Epithelial cell of prostate (primary cell): ENCODE results near the gene MAP7.
"Not testable (repeated sequence)": the region's sequence is repeated elsewhere in the genome, so short reads cannot be mapped to it uniquely, and the experiment has no call there.

Experiments used
- DNase-seq: peaks from one replicate; pipeline ENCODE4 v3.0.0-alpha.2; 2011; ENCODE audit warnings: low read depth, low spot score
- H3K27ac ChIP-seq: fragments of 450-650 bp; 2 replicates; pipeline ENCODE4 v1.5.1; 2017; ENCODE audit warnings: mild to moderate bottlenecking

MAP7 gene

DNA sequence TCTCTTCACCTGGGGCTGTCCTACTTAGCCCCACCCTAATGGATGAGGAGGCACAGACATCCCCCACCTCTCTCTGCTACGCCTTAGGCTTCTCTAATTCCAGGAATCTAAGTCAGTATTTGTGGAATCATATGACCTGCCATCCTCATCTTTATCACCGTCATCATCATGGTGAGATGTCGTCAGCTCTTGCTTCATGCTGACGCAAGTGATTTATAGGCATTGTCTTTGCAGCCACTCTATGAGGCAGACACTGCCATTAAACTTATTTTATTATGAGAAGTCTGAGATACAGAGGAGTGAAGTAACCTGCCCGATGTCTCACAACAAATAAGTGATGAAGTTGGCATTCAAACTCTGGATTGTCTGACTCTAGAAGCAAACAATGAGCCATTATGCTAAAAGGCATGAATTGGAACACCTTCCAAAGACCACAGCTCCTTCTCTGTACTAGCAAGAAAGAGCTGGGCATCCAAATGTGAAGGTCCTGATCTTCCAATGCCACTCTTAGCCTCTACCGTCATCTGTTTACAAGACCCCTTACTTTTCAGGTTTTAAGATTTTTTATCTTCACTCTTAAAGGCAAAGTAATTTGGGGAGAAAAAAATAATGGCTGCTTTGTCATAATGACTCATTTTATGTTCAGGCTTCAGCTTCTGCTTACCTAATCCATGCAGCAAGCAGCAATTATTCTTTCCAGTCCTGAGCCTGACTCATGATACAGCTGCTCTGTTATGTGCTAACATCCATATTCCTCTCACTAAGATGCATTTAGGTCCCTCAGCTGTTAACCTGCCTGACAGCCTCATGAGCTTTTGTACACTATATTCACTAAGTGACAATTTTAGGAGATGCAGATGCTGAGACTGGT is 146.9 kb downstream of the MAP7 start:
- peak; percentile 99 for DNase-seq
- H3K27ac ChIP-seq = peak overlapping the region; percentile 91

DNA sequence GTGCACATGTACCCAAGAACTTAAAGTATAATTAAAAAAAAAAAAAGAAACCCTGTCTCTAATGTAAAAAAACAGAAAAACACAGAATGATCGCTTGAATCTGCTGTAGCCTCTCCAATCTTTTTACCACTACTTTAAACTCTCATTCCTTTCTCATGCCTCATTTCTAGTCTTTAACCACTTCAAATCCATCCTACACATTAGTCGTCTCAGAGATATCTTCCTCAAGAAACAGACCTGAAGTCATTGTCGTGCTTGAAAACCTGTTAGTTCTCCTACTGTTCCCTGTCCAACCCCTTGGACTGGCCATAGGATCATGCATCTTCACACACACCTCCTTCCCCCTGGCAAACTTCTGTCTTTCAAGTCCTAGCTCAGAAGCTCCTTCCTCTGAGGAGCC is 148.5 kb downstream of the MAP7 start:
- DNase-seq = no peak
- peak overlapping the region; percentile 91 for H3K27ac ChIP-seq

DNA sequence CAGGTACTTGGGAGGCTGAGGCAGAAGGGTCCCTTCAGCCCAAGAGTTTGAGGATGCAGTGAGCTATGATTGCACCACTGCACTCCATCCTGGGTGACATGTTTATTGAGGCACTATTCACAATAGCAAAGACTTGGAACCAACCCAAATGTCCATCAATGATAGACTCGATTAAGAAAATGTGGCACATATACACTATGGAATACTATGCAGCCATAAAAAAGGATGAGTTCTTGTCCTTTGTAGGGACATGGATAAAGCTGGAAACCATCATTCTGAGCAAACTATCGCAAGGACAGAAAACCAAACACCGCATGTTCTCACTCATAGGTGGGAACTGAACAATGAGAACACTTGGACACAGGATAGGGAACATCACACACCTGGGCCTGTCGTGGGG is 149.0 kb downstream of the MAP7 start:
- DNase-seq, H3K27ac ChIP-seq: not testable (repeated sequence)

DNA sequence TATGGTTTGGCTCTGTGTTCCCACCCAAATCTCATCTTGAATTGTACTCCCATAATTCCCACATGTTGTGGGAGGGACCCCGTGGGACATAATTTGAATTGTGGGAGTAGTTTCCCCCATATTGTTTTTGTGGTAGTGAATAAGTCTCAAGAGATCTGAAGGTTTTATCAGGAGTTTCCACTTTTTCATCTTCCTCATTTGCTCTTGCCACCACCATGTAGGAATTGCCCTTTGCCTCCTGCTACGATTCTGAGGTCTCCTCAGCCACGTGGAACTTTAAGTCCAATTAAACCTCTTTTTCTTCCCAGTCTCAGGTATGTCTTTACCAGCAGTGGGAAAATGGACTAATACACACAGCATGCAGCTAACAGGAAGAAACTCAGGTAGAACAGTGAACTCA is 151.8 kb downstream of the MAP7 start:
- no peak overlapping the region for H3K27ac ChIP-seq
- no peak for DNase-seq

DNA sequence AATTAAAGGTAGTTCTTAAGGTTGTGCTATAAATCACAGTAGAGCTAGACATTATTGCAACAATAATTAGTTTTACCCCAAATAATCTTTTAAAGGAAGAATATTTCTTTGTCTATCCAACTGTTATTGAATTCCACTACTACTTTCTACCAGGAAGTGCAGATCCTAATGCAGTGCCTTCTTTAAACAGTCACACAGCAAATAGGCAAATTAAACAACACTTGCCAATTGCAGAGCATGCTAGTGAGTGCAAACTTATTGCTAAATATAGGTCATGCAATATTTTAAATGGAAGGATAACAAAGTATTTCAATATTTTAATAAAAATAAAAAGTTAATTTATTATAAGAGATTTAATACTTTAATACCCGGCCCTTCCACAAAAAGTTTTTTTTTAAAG is 153.3 kb downstream of the MAP7 start:
- DNase-seq = no peak
- H3K27ac ChIP-seq = no peak overlapping the region

DNA sequence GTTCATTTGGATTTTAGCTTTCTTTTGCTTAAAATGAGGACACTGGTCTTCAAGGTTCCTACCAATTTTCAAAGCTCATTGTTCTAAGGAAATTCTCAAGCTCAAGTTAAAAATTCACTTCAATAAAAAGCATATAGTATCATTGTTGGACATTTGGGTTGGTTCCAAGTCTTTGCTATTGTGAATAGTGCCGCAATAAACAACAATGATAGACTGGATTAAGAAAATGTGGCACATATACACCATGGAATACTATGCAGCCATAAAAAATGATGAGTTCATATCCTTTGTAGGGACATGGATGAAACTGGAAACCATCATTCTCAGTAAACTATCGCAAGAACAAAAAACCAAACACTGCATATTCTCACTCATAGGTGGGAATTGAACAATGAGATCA is 159.3 kb downstream of the MAP7 start:
- DNase-seq, H3K27ac ChIP-seq: not testable (repeated sequence)

DNA sequence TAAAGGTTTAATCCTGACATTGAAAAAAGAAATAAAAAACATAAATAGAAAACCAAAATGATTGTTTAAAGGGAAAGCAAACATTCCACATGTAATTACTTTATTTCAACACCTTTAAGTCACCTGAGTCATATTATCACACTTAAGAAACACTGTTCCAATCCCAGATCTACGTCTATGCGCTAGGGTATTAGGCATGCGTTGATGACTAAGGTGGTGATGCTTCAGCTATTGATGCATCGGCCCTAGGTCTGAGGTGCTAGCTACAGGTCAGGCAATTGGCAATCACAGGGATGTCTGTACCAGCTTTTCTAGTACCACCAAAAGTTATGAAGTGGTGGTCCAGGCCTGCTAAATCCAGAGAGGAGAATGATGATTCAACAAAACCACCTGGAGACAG is 162.9 kb downstream of the MAP7 start:
- no peak for DNase-seq
- no peak overlapping the region for H3K27ac ChIP-seq

DNA sequence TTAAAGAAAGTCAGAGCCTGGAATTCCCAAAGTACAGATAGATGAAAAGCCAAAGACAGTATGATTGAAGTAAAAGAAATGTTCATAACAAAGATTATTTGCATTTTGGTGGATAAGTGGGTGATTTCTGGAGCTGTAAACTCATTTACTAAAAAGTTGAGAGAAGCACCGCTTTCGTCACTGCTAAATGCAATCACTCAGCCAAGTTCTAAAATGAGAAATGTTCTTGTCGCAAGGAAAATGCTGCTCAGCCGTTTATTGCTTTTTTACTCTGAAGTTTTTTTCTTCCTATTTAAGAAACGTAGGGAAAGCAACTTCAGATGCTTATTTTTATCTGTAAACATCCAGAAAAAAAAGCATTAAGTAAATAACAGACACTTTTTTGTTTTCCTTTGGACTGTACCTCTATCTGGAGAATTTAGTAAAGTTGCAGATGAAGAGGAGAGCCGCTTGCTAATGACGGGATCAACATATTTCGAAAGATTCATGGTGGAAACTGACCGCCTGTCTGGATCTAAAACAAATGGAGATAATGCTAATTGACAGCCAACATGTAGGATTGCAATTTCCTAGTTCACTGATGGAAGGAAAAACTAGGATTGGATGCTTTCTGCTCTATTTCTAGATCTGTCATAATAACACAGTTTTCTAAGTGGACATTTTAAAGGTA is 166.8 kb downstream of the MAP7 start:
- no peak for DNase-seq
- no peak overlapping the region for H3K27ac ChIP-seq

DNA sequence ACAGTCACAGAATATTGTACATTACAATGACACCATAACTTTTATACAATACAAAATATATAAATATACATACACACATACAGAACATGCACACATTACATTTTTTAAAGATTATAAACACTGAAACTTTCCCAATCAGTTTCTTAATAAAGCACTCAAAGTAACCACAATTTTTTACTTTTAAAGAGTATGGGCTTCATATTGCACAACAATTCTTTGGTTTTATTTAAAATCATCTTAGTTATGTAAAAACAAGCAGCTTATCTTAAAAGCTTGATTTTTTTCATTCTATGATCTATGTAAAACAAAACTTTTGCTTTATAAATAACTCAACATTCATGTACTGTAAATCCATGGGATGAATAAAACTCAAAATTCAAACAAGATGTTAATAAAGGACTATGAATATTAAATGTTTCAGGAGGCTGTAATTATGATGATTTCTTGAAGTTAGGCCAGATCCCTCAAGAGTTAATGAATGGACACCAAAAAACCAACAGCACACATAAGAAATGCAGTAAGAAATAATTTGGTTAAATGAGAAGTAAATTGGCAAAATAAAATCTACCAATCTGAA is 167.5 kb downstream of the MAP7 start:
- no peak overlapping the region for H3K27ac ChIP-seq

DNA sequence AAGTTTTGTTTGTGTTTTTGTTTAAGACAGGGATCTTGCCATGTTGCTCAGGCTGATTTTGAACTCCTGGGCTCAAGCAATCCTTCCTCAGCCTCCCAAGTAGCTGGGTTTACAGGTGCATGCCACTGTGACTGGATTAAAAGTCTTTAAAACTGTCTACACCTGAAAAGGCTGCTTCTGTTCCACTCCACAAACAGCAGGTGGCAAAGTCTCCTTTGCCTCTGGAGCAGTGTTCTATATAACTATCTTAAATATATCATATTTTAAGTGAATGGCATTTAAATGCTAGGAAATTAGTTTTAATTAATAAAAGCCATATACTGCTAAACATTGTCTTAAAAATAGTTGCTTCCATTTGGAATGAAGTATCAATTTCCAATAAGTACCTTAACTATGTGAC is 171.3 kb downstream of the MAP7 start:
- H3K27ac ChIP-seq = no peak overlapping the region
- DNase-seq = no peak

More for the DNA sequence above, 167.5 kb downstream of the MAP7 start:
- DNase-seq = no peak

DNA sequence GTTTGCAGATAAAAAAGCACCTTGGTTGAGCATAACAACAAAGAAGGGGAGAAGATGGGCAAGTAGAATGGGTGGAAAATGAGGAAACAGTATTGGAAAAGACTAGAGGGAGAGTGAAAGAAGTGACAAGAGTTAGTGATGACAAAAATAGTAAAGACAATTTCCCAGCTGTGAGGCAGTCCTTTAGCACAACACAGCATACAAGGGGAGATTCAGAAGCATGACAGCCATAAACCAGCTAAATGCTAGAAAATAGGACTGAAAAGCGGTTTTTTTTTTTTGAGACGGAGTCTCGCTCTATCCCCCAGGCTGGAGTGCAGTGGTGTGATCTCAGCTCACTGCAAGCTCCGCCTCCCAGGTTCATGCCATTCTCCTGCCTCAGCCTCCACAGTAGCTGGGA is 174.4 kb downstream of the MAP7 start:
- not testable (repeated sequence) for DNase-seq, H3K27ac ChIP-seq

DNA sequence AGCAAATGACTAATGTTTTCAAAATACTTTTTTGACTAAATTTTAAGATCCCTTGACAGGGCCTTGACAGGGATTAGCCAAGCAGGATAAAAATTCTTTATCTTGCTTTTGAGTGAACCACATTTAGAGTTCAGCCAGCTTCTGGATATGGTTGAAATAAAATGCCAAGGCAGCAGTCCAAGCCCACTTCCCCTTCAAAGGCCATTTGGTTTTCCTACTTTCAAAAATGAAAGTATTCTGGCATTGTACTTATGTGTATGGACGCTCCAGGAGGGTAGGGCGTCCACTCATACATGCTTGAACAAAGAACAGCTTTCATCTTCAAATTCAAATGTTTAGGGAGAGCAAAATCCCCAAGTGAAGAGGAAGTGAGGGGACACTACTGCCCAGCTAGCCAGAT is 178.3 kb downstream of the MAP7 start:
- no peak for DNase-seq
- no peak overlapping the region for H3K27ac ChIP-seq

DNA sequence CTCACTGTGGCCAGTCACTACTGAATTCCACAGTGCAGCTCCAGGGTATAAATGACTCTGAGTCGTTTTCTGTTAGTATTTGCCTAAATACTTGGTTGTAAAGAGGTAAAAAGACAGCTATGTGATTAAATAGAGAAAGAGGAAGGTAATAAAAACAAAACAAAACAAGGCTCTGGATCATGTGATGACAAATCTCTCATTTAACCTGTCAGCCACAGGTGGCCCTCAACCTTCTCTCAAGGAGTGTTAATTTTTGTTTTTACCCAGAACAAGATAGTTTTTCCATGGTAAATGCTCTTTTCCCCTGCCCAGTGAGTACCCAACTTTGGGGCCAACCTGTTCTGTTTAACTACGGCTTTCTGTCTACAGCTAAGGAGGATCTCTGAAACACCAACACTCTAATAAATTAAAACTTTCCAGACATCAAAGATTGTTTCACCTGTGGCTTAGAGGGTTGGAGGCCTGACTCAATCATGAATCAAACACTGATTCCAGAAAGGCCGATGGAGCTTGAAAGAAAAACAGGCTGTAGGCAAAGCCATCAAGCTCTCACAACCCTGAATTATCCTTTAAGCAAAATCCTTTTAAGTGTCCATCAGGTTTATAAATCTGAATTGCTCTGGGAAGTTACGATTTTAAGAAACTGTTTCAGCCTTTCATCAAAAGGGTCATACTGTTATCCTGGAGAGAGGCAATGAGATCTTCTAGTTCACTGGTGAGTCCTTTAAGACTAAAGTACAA is 179.1 kb downstream of the MAP7 start:
- H3K27ac ChIP-seq = no peak overlapping the region
- no peak for DNase-seq

DNA sequence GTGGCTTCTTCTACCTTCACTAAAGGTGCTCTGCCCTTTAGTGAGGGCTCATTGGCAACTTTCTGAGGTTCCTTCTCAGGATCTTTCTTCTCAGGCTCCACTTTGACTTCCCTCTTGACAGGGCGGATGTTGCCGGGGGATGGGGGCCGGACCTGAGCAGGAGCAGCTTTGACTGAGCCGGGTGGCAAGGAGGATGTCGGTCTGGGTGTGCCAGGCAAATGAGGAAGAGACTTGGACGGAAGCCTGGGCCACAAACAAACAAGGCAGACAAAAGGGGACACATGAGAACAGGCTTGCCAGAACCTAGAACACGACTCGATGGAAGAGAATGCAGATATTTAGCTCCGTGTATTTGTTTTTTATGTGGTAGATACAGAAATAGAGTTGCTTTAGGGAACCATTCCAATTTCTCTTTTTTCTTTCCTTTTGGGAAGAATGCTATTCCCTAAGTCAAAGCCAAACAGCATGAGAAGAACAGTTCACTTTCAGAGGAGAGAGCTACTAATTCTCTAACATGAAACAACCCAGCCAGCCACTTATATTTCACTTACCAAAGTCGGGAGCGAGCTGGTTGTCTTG is 184.4 kb downstream of the MAP7 start:
- H3K27ac ChIP-seq = no peak overlapping the region
- DNase-seq = no peak

DNA sequence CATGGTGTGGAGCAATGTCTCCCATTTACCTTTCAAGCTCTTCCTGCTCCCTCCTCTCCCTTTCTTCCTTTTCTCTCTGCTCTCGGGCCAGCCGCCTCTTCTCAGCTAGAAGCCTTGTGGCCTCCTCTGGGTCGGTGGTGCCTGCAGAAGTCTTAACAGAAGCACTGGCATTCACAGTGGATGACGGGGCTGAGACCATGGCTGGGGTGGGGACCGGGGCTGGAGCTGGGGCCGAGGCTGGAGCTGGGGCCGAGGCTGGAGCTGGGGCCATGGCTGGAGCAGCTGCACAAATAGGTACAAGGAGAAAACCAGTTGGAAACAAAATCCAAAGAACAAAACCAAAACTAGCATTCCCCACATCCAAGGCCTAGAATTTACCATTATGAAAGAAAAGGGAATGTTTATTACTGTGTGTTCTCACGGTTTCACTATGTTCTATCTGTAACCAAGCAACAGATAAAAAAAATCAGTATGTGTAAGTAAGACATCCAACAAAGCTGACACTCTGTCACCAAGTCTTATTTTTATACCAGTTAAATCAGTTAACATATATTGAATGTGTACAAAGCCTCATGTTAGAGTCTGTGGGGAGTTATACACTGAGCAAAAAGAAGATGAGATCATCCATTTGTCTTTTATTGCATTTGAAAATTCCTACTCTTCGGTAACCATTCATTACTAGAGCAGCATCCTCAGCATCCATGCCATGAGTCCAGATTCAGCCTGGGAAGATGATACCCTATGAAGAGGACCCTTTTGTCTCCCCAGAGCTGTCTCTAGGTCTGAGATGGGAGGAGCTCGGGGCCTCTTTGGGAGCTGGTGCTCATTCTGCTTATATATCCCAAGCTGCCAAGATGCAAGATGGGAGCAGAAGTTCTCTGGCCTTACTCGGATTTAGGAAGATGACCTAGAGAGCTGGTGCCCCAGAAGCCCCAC is 187.5 kb downstream of the MAP7 start:
- no peak overlapping the region for H3K27ac ChIP-seq
- no peak for DNase-seq

DNA sequence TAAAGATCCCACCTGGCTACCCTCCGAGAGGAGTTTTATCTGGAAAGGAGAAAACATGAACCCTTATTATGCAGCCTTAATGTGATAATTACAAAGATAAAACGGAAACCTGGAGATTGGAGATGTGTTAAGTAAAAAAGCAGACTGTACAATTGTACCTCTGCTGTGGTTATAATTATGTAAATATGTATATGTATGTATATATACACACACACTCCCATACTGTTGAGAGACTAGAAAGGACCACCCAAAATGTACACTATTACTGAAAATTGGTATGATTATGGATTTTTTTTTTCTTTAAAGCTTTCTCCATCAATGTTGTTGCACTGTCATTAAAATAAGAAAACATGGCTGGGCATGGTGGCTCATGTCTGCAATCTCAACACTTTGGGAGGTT is 188.4 kb downstream of the MAP7 start:
- DNase-seq = no peak
- H3K27ac ChIP-seq = no peak overlapping the region

DNA sequence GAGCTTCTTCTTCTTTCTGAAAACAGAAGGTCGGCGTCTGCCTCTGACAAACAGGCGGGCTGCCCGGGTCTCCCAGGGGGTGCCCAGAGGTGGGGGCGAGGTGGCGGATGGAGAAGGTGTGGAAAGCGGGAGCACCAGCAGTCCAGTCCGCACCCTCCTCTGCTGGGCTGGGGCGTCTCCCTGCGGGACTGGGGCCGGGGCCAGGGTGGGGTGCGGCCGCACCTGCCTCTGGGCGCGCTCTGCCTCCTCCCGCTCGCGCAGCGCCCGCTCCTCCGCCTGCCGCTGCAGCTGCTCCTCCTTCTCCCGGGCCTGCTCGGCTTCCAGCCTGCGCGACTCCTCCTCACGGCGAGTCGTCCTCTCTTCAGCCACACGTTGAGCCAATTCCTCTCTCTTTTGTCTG is 189.4 kb downstream of the MAP7 start:
- no peak for DNase-seq
- no peak overlapping the region for H3K27ac ChIP-seq

DNA sequence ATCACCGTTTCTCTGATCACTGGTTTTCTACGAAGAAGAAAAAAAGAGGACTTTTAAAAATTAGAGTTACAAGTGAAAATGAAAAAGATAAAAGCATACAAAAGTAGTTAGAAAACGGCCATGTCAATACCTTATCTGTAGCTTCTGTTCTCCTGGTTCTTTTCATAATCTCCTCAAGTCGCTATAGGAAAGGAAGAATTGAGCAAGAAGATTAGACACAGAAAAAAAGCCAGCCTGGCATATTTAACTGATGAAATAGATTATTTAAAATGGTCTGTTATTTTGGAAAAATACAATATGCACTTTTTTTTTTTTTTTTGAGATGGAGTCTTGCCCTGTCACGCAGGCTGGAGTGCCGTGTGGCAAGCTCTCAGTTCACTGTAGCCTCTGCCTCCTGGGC is 190.4 kb downstream of the MAP7 start:
- no peak for DNase-seq

DNA sequence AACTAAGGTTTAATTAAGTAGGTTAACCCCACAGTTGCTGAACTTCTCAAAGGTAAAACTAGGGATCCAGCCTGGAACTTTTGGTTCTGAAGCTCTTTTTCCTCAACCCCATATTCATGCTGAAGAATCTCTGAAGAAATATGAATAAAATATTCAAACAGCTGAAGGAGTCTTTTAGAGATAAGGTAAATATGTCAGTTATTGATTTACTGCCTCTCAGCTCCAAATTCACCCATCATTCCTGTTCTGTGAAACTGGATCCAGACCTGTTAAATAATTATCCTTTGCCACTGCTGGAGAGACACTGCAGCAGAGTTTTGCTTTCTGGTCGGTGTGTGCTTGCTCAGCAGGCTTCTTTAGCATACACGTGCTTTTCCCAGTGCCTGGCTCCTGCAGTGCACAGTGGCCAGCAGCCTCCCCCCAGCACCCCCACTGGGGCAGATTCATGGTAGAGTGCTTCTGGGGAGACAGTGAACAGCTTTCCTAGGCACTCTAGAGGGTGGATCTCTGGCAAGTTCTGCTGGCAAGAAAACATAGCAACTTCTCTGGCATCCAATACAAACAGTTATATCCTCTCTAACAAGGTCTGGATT is 198.6 kb downstream of the MAP7 start:
- H3K27ac ChIP-seq = no peak overlapping the region
- no peak for DNase-seq

More for the DNA sequence above, 190.4 kb downstream of the MAP7 start:
- H3K27ac ChIP-seq = no peak overlapping the region
